Endothelial cell of umbilical vein (primary cell): ENCODE measurements around the gene GAP43. TPM values are rescaled to one million over a fixed set of nuclear protein-coding genes. Genes with fewer than 3 reads are reported as not detected.

Source experiments
- BruUV-seq: library from RNA; stranded (reverse); fragments of 400-500 nt; replicated peaks from 2 replicates; lab custom pipeline; 2021; lab: Mats Ljungman, UMichigan
- CTCF ChIA-PET: fragments of 300-600, 350-600 bp; sonication (Branson Sonifier 250); formaldehyde crosslinking; loops from one replicate; lab custom pipeline; 2021; ENCODE audit warnings: antibody characterized with exemption, inconsistent platforms; lab: Charles Lee
- POLR2A ChIA-PET: fragments of 300-600, 350-600 bp; sonication (Branson Sonifier 250); formaldehyde crosslinking; loops from one replicate; lab custom pipeline; 2021; ENCODE audit warnings: antibody characterized with exemption, inconsistent platforms; lab: Charles Lee
- DNase-seq: peaks from one replicate; pipeline ENCODE4 v3.0.0-alpha.2; 2011; ENCODE audit warnings: low read depth, low spot score
- FAIRE-seq: peaks from 2 replicates; lab custom pipeline; 2011; peaks lifted over from hg19 to GRCh38; lab: Jason Lieb, UNC
- H2AFZ ChIP-seq: 2 replicates; pipeline ENCODE4 v1.6.0; 2012; ENCODE audit warnings: low read depth, low read length, control low read depth, inconsistent platforms
- H3K27ac ChIP-seq: 2 replicates; pipeline ENCODE4 v1.5.1; 2011; ENCODE audit warnings: low read depth, mild to moderate bottlenecking, control low read depth, low read length, moderate library complexity; ENCODE audit not compliant: insufficient read depth
- H3K27me3 ChIP-seq, 2 experiments: 2 replicates each; pipeline versions ENCODE4 v1.6.0 to v1.6.1; 2011; ENCODE audit warnings: low read length in 2 of 2, mixed read lengths in 1 of 2; ENCODE audit not compliant: control insufficient read depth in 2 of 2, insufficient read depth in 2 of 2
- H3K36me3 ChIP-seq, 2 experiments: 2 replicates in 1 of 2; 3 replicates in 1 of 2; pipeline ENCODE4 v1.5.1; 2011; ENCODE audit warnings: low read length in 2 of 2, mild to moderate bottlenecking in 1 of 2, moderate library complexity in 1 of 2; ENCODE audit not compliant: control insufficient read depth in 2 of 2, insufficient read depth in 2 of 2; ENCODE audit errors: extremely low read depth in 1 of 2
- H3K4me1 ChIP-seq: 3 replicates; pipeline ENCODE4 v1.5.1; 2011; ENCODE audit warnings: mild to moderate bottlenecking, low read length; ENCODE audit not compliant: control insufficient read depth, insufficient read depth; ENCODE audit errors: extremely low read depth
- H3K4me2 ChIP-seq: 2 replicates; pipeline ENCODE4 v1.6.1; 2011; ENCODE audit warnings: low read length, control low read depth, mixed read lengths; ENCODE audit not compliant: insufficient read depth
- H3K4me3 ChIP-seq, 3 experiments: fragments of 200-600 bp in 1 of 3; sonication (generic), shearing (Covaris generic) in 1 of 3; replicated peaks in 1 of 3; 2 replicates each; pipeline ENCODE4 v1.5.1; 2011 to 2016; ENCODE audit warnings: control low read depth in 3 of 3, low read length in 3 of 3, mild to moderate bottlenecking in 2 of 3, inconsistent platforms in 1 of 3, low read depth in 1 of 3, moderate library complexity in 1 of 3; ENCODE audit not compliant: insufficient read depth in 1 of 3
- H3K79me2 ChIP-seq: 2 replicates; pipeline ENCODE4 v1.6.0; 2012; ENCODE audit warnings: low read length, inconsistent platforms; ENCODE audit not compliant: control insufficient read depth, insufficient read depth
- H3K9ac ChIP-seq: replicated peaks from 2 replicates; pipeline ENCODE3; 2011; ENCODE audit warnings: low read length, control low read depth; ENCODE audit not compliant: insufficient read depth; ENCODE audit errors: extremely low read depth
- H3K9me1 ChIP-seq: replicated peaks from 3 replicates; pipeline ENCODE4 v1.6.0; 2011; ENCODE audit warnings: mild to moderate bottlenecking, low read length; ENCODE audit not compliant: control insufficient read depth, insufficient read depth; ENCODE audit errors: extremely low read depth
- H3K9me3 ChIP-seq: replicated peaks from 2 replicates; pipeline ENCODE4 v1.5.1; 2012; ENCODE audit warnings: low read length, inconsistent platforms; ENCODE audit not compliant: control insufficient read depth, insufficient read depth
- H4K20me1 ChIP-seq: replicated peaks from 2 replicates; pipeline ENCODE3; 2011; ENCODE audit warnings: mild to moderate bottlenecking, low read length; ENCODE audit not compliant: control insufficient read depth, insufficient read depth; ENCODE audit errors: extremely low read depth
- CTCF ChIP-seq, 2 donors: IDR thresholded peaks; 1 replicate in 1 of 2; 2 replicates in 1 of 2; pipeline ENCODE4 v1.5.1; 2011; ENCODE audit warnings: low read length in 2 of 2, mild to moderate bottlenecking in 2 of 2, moderate library complexity in 2 of 2, control low read depth in 1 of 2, inconsistent platforms in 1 of 2, low read depth in 1 of 2; ENCODE audit not compliant: insufficient read depth in 1 of 2; ENCODE audit errors: extremely low read depth in 1 of 2
- EZH2 ChIP-seq: IDR thresholded peaks from 2 replicates; pipeline ENCODE4 v1.6.1; 2012; ENCODE audit warnings: borderline replicate concordance, low read depth, mild to moderate bottlenecking, moderate library complexity, low read length, inconsistent platforms; ENCODE audit not compliant: severe bottlenecking
- FOS ChIP-seq: IDR thresholded peaks from 2 replicates; pipeline ENCODE4 v1.6.1; 2011; ENCODE audit warnings: mild to moderate bottlenecking, low read length, moderate library complexity, borderline replicate concordance; ENCODE audit not compliant: insufficient read depth
- GATA2 ChIP-seq: IDR thresholded peaks from 2 replicates; pipeline ENCODE4 v1.7.0; 2011; ENCODE audit warnings: low read depth, mild to moderate bottlenecking, moderate library complexity, mixed read lengths, low read length; ENCODE audit not compliant: insufficient read length, insufficient read depth
- JUN ChIP-seq: IDR thresholded peaks from 2 replicates; pipeline ENCODE4 v1.6.1; 2011; ENCODE audit warnings: borderline replicate concordance, low read depth; ENCODE audit not compliant: insufficient read length, insufficient read depth
- MYC ChIP-seq: IDR thresholded peaks from one replicate; pipeline ENCODE4 v1.6.1; 2011; ENCODE audit warnings: mild to moderate bottlenecking, low read depth, low read length
- POLR2A ChIP-seq: IDR thresholded peaks from 2 replicates; pipeline ENCODE4 v1.6.1; 2012; ENCODE audit warnings: low read depth, mild to moderate bottlenecking, control low read depth, low read length
- POLR2AphosphoS5 ChIP-seq: IDR thresholded peaks from 2 replicates; pipeline ENCODE4 v1.6.1; 2012; ENCODE audit warnings: low read depth, mild to moderate bottlenecking, control low read depth, low read length, moderate library complexity; ENCODE audit not compliant: insufficient read depth
- dilution Hi-C: fragments of 300-500 bp; cut with MboI; formaldehyde crosslinking; loops from one replicate; pipeline ENCODE4 v1.15.0; 2019; ENCODE audit warnings: low sequenced_read_pairs; ENCODE audit not compliant: extremely low pct_ligation_motif_present
- intact Hi-C: fragments of 100-400 bp; cut with micrococcal nuclease; formaldehyde crosslinking; loops from one replicate; pipeline ENCODE4 v1.10.0; 2022
- polyA plus RNA-seq, 4 experiments: library from polyadenylated mRNA; depleted of rRNA in 3 of 4; stranded (reverse) in 3 of 4; unstranded in 1 of 4; fragments of >200 nt; gene quantifications; 2 replicates each; pipeline versions ENCODE4 v1.2.1 to v1.2.3, GENCODE V29; 2011 to 2012; ENCODE audit warnings: missing spikeins in 1 of 4
- total RNA-seq: library from RNA; stranded (reverse); gene quantifications from 2 replicates; pipeline ENCODE4 v1.2.3, GENCODE V29; 2021
- TF ChIP-seq, protein P1 (sequence below): IDR thresholded peaks from 2 replicates; pipeline ENCODE4 v1.6.1; 2011; ENCODE audit not compliant: insufficient read depth, insufficient read length

Gene GAP43
- total and polyA plus RNA-seq, 2 donors (not counting 3 experiments of a cell fraction or from before 2014, with no cell fraction given), result 0.06 TPM; not detected in 1

DNA sequence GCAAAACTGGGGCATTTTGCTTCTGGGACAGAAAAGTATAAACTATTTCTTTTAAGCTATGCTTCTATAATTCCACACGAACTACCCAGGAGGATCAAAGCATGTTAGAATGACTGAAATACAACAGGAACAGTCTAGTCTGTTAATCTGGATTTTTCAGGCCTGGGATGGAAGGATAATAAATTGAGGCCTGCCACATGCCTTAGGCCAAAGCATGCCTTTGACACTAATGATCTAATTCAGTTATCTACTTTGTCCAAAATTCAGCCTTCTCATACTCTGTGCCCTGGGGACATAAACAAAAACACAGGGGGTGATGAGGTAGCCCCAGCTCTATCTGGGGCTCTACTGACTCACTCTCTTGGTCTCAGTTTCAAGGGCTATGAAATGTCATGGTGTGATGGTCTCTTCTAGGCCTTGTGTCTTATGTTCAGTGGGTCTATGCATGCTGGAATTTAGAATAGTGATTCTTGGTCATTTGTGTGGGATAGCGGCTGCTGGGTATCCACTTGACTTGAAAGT lies 32.5 kb downstream of the GAP43 start:
- peaks cover 12% of the 10 kb centered on the region for H3K4me1 ChIP-seq
- no peaks in the 10 kb centered on the region for H3K79me2 ChIP-seq
- TF ChIP-seq POLR2AphosphoS5 (no peak), CTCF (IDR thresholded peaks at IDR 0.05; ENCODE audit: extremely low read depth in 1 of 2, insufficient read depth in 1 of 2, low read depth in 1 of 2, low read length in 2 of 2) (no peak), POLR2A (no peak), EZH2 (no peak), MYC (no peak), GATA2 (no peak), FOS (no peak), JUN (no peak)
- TF ChIP-seq, protein P1, sequence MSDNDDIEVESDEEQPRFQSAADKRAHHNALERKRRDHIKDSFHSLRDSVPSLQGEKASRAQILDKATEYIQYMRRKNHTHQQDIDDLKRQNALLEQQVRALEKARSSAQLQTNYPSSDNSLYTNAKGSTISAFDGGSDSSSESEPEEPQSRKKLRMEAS, result no peak
- no peaks in the 10 kb centered on the region for H4K20me1 ChIP-seq
- FAIRE-seq, result no peak
- CTCF ChIA-PET, result no interaction called here
- no peaks in the 10 kb centered on the region for H3K27me3 ChIP-seq
- intact Hi-C loops (loop anchor here (5.0 to 10.0 kb wide), 2 partner anchors 154 to 1441 kb away; no protein-coding TSS in a partner anchor), dilution Hi-C loops (no loop called here)
- no peak overlapping the region for H3K9ac ChIP-seq
- H3K9me3 ChIP-seq, result no peaks in the 10 kb centered on the region
- no peaks in the 10 kb centered on the region for H3K9me1 ChIP-seq
- no peak overlapping the region for H3K4me3 ChIP-seq
- H2AFZ ChIP-seq, result no peak overlapping the region
- no peaks in the 10 kb centered on the region for H3K36me3 ChIP-seq
- H3K27ac ChIP-seq, result no peak overlapping the region
- H3K4me2 ChIP-seq, result no peak overlapping the region
- no peak for DNase-seq
- POLR2A ChIA-PET, result no interaction called here
- BruUV-seq, result no TSS peak
